GM19455 (cell line): ENCODE data around the gene SAMD14.

Experiments
- ATAC-seq: cut with Tn5 transposase; IDR thresholded peaks from one replicate; pipeline ENCODE4 v1.9.1; 2021; ENCODE audit not compliant: unreplicated experiment

Gene SAMD14

GRCh38 chr17:50129728-50130558, at the start of gene SAMD14:
TSS of gene SAMD14 (minus strand) at chr17:50130160. CDS start at chr17:50124959, 5,201 bp downstream.
- no peak for ATAC-seq

- ATAC-seq = no peak
These were observed 48.2 kb upstream of the SAMD14 start for GRCh38 chr17:50177983-50178834.

GRCh38 chr17:50177476-50177875, 47.5 kb upstream of the SAMD14 start:
- no peak for ATAC-seq

GRCh38 chr17:50176559-50177357, 46.8 kb upstream of the SAMD14 start:
- ATAC-seq = no peak

- no peak for ATAC-seq
These were observed 45.3 kb upstream of the SAMD14 start for GRCh38 chr17:50175035-50175807.

GRCh38 chr17:50174444-50174843, 44.5 kb upstream of the SAMD14 start:
- no peak for ATAC-seq

- no peak for ATAC-seq
These were observed 43.5 kb upstream of the SAMD14 start for GRCh38 chr17:50173335-50173941.

GRCh38 chr17:50172936-50173334, 43.0 kb upstream of the SAMD14 start:
- ATAC-seq = no peak

GRCh38 chr17:50172130-50172529, 42.2 kb upstream of the SAMD14 start:
- no peak for ATAC-seq

- ATAC-seq = no peak
These were observed 41.6 kb upstream of the SAMD14 start for GRCh38 chr17:50171371-50172071.

- no peak for ATAC-seq
These were observed 40.9 kb upstream of the SAMD14 start for GRCh38 chr17:50170662-50171370.

- ATAC-seq = no peak
These were observed 40.0 kb upstream of the SAMD14 start for GRCh38 chr17:50169881-50170459.

GRCh38 chr17:50169121-50169764, 39.3 kb upstream of the SAMD14 start:
- ATAC-seq = no peak

- no peak for ATAC-seq
These were observed 38.4 kb upstream of the SAMD14 start for GRCh38 chr17:50168319-50168718.

- no peak for ATAC-seq
These were observed 37.4 kb upstream of the SAMD14 start for GRCh38 chr17:50167371-50167770.

GRCh38 chr17:50166518-50167181, 36.7 kb upstream of the SAMD14 start:
- no peak for ATAC-seq

- no peak for ATAC-seq
These were observed 36.0 kb upstream of the SAMD14 start, which contains the start of gene SGCA for GRCh38 chr17:50165867-50166517. TSS of gene SGCA (plus strand) at chr17:50166005. CDS start at chr17:50166041, 36 bp downstream.
